ENCODE data around the gene YIPF1. TPM values are rescaled to one million over a fixed set of nuclear protein-coding genes. Genes with fewer than 3 reads are reported as not detected.
"Not testable (repeated sequence)": the region's sequence is repeated elsewhere in the genome, so short reads cannot be mapped to it uniquely, and the experiment has no call there.

The YIPF1 gene
- polyA plus RNA-seq, 1 donor: 13.8 TPM

DNA sequence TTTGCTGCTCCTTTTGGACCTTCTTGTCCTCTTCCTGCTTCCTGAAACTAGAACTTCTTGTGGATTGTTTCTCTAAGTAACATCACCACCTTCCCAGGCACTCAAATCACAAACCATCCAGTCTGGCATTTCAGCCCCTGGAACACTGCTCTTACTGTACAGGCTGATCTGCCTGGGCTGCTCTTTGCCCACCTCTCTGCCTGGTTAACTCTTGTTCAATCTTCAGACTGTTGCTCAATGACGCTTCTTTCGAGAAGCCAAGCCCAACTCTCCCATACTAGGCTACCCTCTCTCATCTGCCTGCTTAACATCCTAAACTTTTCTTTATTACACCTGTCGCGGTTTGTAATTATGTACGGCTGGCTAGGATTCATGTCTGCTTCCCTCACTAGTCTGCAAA is 5.0 kb upstream of the YIPF1 start:
- no peak for DNase-seq (ENCODE audit: low read depth)

DNA sequence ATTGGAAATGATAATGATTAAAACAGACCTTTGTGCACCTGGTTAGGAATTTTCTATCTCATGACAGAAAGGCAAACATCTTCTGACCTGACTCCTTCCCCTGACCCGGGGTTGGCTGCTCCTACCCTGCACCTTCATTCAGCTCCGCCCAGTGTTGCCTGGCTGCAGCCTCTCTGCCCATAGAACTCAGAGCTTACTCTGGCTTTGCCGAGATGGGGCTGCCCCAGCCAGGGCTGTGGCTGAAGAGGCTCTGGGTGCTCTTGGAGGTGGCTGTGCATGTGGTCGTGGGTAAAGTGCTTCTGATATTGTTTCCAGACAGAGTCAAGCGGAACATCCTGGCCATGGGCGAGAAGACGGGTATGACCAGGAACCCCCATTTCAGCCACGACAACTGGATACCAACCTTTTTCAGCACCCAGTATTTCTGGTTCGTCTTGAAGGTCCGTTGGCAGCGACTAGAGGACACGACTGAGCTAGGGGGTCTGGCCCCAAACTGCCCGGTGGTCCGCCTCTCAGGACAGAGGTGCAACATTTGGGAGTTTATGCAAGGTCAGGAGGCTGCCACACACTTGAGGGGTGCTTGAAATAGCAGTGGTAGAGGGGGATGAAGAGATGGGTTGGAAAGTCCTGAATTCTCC is 4.5 kb upstream of the YIPF1 start, which contains the start of gene DIO1:
TSS of gene DIO1 (plus strand) at position 189 of the 638 bp plus-strand sequence. CDS start at position 213, 24 bp downstream.
- DNase-seq (ENCODE audit: low read depth): no peak

DNA sequence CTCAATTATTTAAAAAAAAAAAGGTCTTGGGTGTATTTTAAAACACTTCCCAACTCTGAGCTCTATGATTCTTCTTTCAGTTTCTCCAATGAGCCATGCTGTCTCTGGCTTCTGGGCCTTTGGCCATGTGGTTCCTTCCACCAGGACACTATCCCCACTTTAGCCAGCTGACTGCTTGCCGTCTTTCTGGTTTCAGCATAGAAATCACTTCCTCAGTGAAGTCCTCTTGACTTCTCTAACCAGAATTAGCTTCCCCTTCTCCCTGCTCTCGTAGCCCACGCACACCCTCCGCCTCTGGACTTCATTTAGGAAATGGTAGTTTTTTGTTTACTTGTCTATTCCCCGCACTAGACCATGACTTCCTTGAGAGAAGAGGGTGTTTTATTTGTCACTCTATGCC is 3.3 kb upstream of the YIPF1 start:
- no peak for DNase-seq (ENCODE audit: low read depth)

DNA sequence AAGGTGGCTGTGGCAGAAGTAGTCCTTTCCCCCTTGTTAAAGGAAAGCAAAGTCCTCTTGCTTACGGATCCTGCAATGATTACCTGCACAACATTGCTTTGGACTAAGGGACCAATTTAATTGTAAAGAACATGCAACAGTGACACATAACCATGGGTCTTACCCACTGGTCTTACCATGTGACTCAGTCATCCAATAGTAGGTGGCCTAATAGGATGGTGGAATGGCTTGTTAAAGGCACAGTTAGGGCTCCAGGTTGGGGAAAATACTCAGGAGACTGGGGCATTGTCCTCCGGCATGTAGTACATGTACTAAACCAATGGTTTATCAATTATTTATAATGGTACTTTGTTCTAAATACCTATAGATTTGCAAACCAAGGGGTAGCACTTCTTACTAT is 2.1 kb upstream of the YIPF1 start:
- no peak for DNase-seq (ENCODE audit: low read depth)

DNA sequence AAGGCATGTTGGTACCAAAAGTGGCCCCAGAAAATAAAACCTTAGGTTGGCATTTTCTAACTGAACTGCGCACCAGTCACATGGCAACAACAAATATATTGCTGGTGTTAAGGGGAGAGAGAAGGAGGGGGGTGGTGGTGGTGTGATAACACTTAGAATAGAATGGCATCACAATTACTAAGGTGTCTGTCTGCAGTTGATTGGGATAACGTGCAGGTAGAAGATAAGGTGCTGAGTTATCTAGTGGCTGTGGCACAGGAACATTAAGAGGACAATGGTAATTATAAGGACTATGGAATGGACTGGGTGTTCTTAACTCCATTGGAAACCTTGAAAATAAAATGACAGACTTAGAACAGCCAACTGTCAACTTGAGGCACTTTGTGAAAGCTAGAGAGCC is 1.4 kb upstream of the YIPF1 start:
- no peak for DNase-seq (ENCODE audit: low read depth)

DNA sequence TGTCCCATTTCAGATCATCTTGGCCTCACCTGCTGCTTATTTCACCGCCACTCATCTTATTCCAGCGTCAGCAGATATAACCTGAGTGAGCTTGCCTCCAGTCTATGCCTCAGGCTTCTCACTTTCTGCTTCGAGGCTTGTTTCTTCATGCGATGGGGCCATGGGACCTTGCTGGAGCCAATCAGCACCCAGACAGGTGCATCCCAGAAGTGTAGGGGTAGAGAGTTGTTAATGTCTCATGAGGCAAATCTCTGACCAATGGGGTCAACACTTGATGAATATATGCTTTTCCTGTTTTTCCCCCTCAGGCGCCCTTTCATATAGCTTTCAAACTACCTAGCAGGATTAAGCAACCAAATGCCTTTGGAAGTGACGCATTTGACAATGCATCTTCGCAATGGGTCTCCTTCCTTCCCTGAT is 935 bp upstream of the YIPF1 start:
- no peak for DNase-seq (ENCODE audit: low read depth)

DNA sequence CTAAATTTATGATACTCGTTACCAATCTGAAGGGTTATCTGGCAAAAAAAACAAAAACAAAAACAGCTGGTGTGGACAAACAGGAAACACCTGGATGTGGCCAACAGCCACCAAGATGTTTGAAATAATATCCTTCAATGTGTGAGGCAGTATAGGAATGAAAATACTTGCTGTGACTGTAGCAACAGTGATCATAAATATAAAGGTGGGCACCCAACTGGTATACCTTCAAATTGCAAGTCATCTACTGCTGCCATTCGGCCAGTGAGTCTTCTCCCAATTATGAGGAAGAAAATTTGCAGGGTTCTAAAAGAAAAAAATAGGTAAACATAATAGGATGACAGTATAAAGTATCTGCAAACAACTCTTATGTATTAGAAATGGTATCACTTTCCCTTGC is 916 bp downstream of the YIPF1 start:
- no peak for DNase-seq (ENCODE audit: low read depth)

DNA sequence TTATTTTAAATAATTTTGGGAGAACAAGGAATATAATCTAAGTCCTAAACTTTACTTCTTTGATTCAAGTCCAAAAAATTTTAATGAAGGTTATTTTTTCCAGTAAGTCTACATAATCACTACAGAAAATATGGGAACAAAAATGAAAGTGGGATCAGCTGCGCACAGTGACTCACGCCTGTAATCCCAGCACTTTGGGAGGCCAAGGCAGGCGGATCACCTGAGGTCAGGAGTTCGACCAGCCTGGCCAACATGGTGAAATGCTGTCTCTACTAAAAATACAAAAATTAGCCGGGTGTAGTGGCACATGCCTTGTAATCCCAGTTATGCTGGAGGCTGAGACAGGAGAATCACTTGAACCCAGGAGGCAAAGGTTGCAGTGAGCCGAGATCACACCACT is 6.0 kb downstream of the YIPF1 start:
- DNase-seq (ENCODE audit: low read depth): not testable (repeated sequence)

DNA sequence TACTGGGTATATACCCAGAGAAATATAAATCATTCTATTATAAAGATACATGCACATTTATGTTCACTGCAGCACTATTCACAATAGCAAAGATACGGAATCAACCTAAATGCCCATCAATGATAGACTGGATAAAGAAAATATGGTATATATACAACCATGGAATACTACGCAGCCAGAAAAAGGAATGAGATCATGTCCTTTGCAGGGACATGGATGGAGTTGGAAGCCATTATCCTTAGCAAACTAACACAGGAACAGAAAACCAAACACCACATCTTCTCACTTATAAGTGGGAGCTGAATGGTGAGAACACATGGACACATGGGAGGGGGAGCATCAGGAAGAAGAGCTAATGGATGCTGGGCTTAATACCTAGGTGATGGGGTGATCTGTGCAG is 7.7 kb downstream of the YIPF1 start:
- DNase-seq (ENCODE audit: low read depth): not testable (repeated sequence)

DNA sequence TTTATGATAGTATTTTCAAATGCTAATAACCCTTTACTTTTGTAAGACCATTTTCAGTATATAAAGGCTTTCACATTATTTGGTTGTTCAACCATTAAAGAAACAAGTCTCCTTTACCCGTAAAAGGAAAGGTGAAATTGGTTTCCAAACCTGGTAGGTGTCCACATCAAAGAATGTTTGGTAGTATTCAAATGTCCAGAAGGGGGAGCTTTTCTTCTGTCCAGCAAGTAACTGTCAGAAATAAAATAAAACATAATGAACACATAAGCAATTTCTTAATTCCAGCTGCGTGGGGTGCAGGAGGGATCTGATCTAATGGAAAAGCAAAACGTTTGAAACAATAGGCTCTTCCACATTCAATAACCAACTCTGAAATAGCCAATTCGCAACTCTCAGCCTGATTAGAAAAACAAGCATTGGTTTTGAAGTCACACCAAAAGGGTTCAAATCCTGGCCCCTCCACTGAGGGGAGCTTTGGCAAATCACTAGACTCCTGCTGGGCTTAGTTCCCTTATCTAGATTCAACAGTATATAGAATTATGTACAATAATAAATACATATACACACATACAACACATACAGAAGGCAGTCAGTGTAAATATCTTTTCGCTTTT is 11.0 kb downstream of the YIPF1 start:
- DNase-seq (ENCODE audit: low read depth): no peak

DNA sequence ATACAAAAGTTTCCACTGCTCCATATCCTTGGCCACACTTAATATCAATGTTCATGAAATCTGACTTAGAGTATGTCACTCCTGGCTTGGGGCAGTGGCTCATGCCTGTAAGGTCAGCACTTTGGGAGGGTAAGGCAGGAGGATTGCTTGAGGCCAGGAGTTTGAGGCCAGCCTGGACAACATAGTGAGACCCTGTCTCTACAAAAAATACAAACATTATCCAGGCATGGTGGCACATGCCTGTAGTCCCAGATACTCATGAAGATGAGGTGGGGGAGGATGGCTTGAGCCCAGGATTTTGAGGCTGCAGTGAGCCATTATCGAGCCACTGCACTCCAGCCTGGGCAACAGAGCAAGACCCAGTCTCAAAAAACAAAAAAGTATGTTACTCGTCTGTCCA is 14.4 kb downstream of the YIPF1 start:
- not testable (repeated sequence) for DNase-seq (ENCODE audit: low read depth)

DNA sequence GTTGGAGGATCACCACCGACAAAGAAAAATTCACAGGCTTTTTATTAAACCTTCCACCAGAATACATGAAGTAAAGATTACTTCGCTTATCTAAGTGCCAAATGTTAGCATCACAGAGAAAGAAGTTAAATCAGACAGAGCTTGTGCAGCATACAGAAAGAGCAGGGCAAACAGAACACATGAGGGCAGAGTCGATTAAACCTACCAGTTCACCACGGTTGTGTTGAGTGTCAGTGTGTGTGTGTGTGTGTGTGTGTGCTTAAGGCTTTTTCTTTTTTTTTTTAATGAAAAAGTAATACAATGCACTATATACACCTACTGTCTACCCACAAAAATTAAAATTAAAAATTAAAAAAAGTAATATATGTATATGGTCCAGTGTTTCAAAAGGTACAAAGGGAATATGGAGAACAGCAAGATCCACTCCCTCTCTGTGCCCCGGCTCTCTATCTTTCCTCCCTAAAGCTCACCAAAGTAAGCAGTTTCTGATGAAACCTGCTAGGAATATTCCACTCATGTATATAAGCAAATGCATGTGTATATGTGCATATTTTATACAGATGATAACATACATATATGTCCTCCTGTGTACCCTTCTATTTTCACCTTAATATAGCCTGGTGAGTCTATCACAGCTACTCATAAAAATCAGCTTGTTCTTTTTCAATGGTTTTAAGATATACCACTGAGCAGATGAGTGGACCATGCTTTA is 17.7 kb downstream of the YIPF1 start:
- DNase-seq (ENCODE audit: low read depth): no peak

DNA sequence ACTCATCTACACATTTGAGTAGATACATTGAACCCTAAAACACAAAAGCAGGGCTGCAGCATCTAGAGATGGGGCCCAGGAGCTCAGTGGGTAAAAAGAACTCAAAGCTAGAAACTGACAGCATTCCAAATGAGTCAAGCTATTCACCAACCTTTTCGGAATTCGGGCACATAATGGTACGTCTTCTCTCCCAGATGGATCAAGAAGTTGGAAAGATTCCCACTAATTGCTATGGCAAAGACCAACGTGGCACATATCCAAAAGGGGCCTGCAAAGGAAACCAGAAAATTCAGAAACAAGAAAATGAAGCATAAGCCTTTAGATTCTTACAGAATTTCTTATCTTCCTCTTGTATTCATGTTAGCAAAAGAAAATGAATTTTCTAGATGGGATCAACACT is 18.4 kb downstream of the YIPF1 start:
- DNase-seq (ENCODE audit: low read depth): no peak

DNA sequence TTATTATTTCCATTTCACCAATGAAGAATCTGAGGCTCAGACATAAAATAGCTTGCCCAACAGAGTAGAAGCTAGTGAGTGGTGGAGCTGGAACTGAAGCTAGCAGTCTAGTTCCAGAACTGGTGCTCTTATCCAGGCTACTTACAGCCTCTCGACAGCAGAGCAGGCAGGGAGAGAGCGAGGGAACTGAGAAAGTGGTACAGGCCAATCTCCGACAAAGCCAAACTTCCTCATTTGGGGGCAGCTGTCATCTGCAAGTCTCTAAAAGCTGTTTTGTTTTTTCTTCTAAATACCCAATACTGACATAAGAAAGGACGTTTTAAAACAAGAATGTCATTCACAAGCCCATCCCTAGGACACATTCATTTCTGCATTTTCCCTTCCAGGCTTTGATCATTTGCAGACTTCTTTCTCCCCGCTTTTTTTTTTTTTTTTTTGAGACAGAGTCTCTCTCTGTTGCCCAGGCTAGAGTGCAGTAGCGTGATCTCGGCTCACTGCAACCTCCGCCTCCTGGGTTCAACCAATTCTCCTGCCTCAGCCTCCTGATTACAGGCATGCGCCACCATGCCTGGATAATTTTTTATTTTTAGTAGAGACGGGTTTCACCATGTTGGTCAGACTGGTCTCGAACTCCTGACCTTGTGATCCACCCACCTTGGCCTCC is 20.0 kb downstream of the YIPF1 start:
- no peak for DNase-seq (ENCODE audit: low read depth)

DNA sequence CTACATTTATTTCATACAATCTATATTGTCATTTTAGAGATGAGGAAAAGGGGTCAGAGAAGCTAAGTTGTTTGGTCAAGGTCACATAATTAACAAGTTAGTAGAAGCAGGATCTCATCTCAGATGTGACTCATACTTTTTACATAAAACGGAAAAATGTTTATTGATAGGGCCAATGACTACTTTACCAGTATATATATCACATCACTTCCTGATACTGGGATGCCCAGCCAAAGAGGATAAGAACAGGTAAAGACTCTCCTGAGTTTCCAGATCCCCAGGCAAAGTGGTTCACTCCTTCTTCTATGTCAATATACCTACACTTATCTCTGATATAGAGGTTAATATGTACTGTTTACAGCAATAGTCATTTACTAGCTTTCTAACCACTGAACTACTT is 21.0 kb downstream of the YIPF1 start:
- DNase-seq (ENCODE audit: low read depth): no peak

DNA sequence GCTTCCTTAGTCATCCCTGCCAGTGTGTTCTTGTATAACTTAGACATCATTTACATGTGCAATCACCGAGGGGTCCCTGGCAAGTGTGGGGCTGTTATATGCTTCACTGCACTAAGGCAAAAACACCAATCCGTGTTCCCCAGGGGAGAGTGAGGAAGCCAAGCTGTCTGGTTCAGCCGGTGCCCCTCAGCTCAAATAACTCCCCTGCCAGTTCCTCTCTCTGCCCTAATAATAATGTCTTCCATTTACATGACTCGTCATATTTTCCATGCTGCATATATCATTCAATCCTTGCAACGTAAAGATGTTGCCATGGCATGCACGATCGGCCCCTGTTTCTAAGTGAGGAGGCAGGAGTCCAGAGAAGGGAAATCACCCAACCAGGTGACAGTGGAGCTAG is 27.1 kb downstream of the YIPF1 start:
- no peak for DNase-seq (ENCODE audit: low read depth)

DNA sequence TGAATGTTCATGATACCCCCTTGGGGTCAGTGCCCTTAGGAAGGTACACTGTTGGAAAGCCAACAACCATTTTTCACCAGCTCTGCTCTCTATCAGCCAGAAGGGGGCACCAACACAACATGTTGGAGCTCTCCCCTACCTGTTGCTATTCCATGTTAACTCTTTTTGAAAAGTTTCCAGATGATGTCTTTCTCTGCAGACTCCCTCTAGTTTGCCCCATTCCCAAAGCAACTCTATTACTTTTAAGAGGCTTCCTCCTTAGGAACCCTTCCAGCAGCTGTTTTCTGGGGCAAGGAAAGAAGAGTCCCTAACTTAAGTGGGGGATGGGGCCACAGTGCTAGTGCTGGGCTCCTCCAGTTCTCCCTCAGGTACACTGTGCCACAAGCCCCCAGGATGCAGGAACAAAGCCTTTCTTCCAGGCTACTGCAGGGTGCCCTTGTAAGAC is 28.6 kb downstream of the YIPF1 start:
- no peak for DNase-seq (ENCODE audit: low read depth)

DNA sequence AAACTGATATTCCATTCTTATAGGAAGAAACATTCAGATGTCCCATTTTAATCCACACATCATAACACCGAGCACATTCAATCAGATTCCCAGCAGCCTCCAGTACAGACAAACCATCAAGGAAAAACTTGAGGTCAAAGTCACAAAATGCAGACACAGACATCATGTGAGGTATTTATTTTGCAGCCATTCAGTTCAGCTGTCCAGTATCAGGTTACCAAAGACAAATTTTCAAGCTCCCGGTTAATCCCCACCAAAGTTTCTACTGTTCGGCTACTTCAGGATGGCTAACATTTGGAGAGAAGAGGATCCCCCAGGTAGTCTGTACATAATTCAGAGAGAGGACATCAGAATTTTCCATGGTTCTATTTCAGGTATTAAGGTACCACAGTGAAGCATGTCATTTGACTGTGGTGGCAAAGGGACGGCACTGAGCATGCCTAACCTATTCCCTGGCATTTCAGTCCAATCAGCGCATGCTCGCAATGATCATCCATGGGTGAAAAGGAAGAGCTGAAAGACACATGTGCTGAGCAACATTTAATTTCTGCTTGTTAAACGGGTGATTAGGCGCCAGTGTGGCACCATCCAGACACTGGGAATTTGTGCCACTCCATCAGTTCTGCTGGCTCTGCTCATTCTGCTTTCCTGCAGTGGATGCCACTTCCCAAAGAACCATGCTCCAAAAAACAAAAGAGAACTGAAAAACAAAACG is 37.9 kb downstream of the YIPF1 start:
- DNase-seq (ENCODE audit: low read depth): no peak

DNA sequence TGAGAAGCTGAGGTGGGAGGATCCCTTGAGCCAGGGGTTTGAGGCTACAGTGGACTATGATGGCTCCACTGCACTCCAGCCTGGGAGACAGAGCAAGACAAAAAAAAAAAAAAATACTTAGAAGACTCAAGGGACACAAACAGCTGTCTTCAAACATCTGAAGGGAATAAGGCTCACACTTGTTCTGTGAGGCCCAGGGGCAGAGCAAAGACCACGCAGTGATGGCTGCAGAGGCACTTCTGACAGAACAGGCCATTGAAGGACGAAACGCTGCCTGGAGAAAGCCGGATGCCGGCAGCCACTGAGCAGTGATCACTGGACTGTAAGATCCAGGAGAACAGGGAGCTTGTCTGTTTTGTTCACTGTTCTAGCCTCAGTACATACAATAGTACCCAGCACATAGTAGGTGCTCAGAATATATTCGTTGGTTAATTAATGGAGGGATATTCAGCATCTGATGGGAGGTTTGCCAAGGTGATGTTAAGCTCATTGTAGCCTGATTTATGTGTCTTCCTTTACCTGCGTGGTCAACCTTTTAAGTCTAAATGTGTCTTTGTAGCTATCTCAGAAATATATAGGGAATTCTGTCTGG is 39.4 kb downstream of the YIPF1 start:
- DNase-seq (ENCODE audit: low read depth): no peak

DNA sequence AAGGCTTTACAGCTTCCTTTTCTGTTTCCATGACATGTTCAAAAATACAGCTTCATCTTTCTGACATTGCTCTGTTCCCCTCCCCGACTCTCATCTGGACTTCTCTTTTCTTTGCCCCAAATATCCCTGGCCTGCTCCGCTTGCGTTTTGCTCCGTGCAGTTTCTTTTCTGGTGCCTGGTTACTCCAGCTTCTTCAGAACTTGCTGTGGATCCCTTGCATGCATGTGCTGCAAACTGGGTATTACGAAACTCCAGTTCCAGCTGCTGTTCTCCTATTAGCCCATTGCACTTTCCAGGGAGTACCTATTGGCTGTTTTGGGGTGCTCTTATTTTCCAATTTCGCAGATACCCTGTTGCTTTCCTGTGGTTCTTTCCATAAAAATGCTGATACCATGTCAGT is 41.6 kb downstream of the YIPF1 start:
- no peak for DNase-seq (ENCODE audit: low read depth)

DNA sequence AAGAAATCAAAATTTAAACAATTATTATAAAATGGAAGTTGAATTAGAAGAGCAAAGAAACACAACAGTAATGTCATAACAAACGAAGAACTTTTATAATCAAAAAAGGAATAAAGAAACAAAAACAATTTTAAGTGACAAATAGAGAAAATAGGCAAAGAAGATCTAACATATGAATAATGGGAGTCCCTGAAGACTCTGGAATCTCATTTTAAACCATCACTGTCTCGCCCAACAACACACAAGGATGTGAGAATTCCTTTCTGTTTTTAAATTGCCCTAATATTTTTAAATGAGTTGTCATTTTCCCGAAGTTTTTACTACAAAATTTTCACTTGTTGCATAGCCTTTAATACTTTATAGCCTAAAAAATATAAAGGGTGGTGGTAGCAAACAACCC is 47.2 kb downstream of the YIPF1 start:
- no peak for DNase-seq (ENCODE audit: low read depth)

DNA sequence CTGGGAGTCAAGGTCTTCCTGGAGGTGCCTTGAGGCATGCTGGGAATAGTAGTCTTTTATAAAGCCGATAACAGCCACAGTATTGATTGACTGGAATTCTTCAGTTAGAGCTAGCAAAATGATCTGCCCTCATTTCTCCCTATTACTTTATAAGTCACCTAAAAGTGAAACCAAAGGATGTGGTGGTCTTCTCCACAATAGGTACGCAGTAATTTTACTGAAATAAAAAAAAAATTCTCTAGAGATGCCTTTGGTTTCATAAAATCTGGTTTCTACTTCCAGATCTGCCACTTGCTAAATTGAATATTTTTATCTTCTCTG is 51.0 kb downstream of the YIPF1 start:
- DNase-seq (ENCODE audit: low read depth): no peak

Measured in forelimb muscle (tissue), 1 donor.